GM19463 (cell line): ENCODE measurements around the gene ARAP1.

Source experiments
- ATAC-seq: cut with Tn5 transposase; IDR thresholded peaks from one replicate; pipeline ENCODE4 v1.9.1; 2021; ENCODE audit warnings: mild to moderate bottlenecking, moderate library complexity; ENCODE audit not compliant: unreplicated experiment

Gene ARAP1

DNA sequence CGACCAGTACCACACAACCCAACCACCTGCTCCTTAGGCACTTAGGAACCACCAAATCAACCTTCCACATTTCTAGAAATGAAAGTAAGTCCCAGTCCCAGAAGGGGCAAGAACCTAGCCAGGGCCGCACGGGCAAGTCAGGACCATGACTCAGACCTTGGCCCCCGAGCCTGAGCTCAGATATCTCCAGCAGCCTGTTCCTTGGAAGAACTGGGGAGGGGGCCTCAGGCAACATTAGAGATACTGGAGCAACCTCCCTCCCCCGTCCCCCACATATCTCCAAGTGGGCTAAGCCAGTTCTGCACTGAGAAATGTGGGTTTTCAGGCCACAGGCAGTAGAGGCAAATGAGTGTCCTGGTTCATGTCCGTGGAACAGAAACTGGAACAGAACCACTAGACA lies 7.7 kb downstream of the ARAP1 start:
- ATAC-seq = no peak

- ATAC-seq = peak; percentile 59
These were observed 8.6 kb downstream of the ARAP1 start for GRCh38 chr11:72743321-72744221.

- ATAC-seq = no peak
These were observed 9.5 kb downstream of the ARAP1 start for GRCh38 chr11:72742513-72743320.

GRCh38 chr11:72741849-72742512 lies 10.2 kb downstream of the ARAP1 start:
- ATAC-seq = no peak

DNA sequence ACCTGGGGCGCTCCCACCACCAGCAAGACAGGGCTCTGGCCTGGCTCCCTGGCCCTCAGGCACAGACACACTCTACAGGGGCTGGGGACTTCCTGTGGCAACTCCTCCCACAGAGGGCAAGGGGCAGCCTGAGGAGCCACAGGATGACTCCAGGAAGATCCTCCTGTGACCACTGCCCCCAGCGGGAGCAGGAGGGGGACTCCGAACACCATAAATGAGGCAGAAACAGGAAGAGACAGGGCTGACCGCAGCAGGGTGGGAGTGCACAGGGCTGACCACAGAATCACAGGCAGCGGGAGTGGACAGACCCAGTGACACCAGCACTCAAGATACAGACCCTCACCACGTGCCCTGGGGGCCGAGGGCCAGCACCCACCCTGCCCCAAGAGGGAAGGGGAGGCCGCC lies 10.8 kb downstream of the ARAP1 start:
- no peak for ATAC-seq

DNA sequence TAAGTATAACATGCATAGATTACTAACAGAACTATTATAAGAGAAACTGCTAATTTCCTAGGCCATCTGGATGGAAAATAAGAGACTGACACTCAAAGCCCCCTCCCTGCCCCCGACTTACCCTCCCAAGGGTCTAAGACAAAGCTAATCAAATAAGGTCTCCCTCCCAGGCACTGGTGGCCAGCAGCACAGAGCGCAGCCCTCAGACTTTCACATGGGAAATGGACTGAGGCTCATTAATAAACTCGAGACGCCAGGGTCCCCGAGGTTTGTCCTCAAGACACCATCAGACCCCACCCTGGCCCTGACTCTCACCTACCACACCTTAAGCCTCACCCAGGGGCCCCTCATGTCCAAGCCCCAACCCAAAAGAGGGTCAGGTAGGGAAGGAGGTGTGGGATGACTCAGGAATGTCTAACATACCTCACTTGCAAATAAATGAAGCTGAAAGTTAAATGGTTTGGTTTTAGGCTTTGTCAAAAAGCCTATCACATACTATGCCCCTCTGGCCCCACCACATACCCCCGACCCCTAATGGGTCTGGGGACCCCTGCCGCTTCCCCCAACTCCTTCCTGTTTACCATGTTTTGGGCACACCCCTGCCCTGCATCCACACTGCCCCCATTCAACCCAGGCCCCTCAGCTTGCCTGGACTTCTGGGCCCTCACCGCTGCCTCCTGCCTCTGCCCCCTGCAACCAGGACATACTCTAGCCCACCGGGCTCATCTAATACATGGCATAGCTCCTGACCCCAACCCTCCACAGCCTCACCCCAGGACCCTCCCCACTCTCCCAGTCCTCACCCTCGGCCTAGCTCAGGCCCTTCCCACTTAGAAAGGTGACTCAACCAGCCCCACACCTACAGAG lies 11.4 kb downstream of the ARAP1 start:
- ATAC-seq = no peak

DNA sequence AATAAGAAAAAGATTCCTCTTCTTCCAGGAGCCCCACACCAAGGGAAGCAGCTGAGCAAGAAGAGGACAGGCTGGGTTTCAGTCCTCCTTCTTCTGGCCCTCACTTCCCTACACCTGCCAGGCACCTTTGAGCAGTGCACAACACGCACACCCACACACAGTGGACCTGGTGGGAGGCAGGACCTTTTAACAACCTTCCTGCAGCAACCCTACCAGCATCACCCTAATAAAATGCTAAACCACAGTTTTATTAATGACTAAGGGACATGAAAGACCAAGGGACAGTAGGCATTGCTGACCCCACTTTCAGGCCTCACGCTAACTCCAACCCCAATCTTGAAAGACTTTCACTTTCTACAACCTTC lies 12.2 kb downstream of the ARAP1 start:
- no peak for ATAC-seq

- ATAC-seq = no peak
These were observed 12.8 kb downstream of the ARAP1 start for GRCh38 chr11:72739240-72740059.

- ATAC-seq = no peak
These were observed 13.7 kb downstream of the ARAP1 start for GRCh38 chr11:72738199-72739141.

- ATAC-seq = no peak
These were observed 14.9 kb downstream of the ARAP1 start for GRCh38 chr11:72737336-72737735.

- no peak for ATAC-seq
These were observed 15.6 kb downstream of the ARAP1 start for GRCh38 chr11:72736452-72737069.

- no peak for ATAC-seq
These were observed 16.6 kb downstream of the ARAP1 start for GRCh38 chr11:72735495-72736027.

GRCh38 chr11:72732329-72732728 lies 19.9 kb downstream of the ARAP1 start:
- no peak for ATAC-seq

- ATAC-seq = no peak
These were observed 21.5 kb downstream of the ARAP1 start for GRCh38 chr11:72730737-72731136.

DNA sequence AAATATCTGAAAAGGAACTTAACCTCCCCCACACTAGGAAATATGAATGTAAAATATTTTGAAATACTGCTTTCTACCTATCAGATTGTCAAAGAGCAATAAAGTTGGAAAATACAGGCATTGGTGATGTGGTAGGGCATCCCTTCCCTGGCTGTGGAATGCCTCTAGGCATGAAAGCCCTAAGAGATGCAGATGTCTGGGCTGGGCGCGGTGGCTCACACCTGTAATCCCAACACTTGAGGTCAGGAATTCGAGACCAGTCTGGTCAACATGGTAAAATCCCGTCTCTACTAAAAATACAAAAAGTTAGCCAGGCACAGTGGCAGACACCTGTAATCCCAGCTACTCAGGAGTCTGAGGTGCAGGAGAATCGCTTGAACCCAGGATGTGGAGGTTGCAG lies 22.0 kb downstream of the ARAP1 start:
- no peak for ATAC-seq

DNA sequence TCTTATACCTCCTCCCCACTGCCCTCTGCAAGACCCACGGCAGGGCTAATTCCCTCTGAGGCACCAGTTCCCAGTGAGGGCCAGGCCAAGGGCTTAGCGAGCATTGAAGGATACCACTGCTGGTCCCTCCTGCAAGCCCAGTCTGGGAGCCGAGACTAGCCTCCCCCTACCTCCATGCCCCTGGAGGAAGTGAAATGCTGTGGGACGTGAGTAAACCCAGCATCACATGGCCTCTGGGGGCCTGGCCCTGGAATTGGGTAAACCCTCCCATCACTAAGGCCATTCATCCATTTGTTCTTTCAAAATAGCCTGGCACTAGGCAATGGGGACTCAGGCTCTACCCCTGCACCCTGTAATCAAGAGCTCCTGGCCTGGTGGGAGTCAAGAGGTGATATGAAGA lies 24.7 kb downstream of the ARAP1 start:
- ATAC-seq = no peak

DNA sequence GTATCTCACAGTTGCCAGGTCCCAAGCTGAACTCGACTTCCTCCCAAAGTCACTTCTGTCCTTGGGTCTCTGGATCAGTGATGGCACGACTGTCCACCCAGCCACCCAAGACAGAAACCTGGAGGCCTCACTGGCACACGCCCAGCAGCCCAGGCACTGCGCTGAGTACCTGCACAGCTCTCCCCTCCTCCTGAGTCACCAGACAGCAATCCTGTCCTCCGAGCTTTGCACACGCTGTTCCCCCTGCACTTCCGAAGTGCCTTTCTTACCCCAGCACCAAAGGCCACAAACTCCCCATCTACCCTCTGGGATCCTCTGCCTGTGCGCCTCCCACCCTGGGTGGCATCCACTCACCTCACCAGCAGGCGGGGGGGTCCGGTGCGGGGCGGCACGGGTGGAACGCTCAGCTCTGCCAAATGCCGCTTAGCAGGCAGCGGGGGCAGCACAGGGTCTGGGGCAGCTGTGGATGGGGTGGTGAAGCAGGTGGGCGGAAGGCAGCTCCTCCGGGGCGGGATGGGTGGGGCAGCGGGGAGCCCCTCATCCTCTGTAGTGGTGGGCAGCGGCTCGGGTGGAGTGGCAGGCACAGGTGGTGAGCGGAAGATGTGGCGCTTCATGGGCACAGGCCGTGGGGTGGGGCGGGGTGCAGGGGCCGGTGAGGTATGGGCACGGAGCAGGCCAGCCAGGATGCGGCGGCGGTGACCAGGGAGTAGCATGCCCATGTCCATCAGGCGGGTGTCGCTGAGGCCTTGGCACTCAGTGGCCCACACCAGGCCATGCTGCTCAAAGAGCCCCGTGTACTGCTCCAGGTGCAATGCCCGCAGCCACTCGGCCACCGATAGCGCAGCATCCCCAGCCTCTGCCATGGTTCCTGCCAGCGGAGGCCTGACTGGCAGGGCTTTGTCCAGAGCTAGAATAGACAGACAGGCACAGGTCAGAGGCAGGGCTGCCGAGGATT lies 25.7 kb downstream of the ARAP1 start:
- no peak for ATAC-seq
